GM18868 (cell line): ENCODE measurements around the gene NUP62.
"Not testable (repeated sequence)": the region's sequence is repeated elsewhere in the genome, so short reads cannot be mapped to it uniquely, and the experiment has no call there.

ENCODE experiments used
- ATAC-seq: cut with Tn5 transposase; IDR thresholded peaks from one replicate; pipeline ENCODE4 v1.9.1; 2021; ENCODE audit warnings: mild to moderate bottlenecking, moderate library complexity; ENCODE audit not compliant: unreplicated experiment

NUP62 gene

DNA sequence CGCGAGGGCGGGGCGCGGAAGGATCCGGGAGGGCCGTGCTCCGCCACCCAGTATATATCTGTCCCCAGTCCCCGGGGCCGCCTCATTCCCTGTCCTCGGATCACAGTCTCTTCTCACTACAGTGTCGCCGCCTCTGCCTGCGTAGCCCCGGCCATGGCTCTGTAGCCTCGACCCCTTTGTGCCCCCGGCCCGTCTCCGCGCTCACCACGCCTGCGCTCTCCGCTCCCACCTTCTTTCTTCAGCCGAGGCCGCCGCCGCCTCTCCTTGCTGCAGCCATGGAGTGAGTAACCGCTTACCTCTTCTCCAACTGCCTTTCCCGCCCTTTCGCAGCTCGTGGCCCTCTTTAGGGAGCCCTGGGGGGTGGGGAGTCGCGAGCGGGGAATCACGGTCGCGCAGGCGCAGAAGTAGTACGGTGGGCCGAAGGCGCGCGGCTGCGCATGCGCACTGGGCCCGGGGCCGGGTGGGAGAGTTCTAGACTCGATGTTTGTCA is at the start of gene NUP62, which contains the start of gene ATF5:
Gene NUP62, minus strand, starts transcription at position 384 of the 490 bp plus-strand sequence. CDS start 19,697 bp downstream, outside the sequence.
Gene ATF5, plus strand, starts transcription at position 85 of the 490 bp plus-strand sequence. CDS start 1,646 bp downstream, outside the sequence.
- peak; percentile 48 for ATAC-seq

GRCh38 chr19:49978324-49978723 is 49.0 kb upstream of the NUP62 start:
- ATAC-seq, result no peak

DNA sequence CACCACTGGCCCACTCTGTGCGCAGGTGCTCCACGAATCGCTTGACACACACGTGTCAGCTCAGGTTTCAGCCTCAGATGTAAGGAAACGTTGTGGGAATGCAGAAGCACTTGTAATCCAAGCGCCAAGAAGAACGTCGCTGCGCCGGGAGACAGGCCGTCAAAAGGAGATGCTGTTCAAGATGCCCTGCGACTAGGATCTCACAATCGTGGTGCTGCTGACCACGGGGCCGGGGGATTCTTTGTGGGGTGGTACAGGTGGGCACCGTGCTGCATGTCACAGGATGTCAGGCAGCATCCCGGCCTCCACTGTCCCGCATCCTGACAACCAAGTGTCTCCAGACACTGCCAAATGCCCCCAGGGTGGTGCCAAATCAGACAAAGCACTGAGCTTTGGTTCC is 48.6 kb upstream of the NUP62 start:
- no peak for ATAC-seq

DNA sequence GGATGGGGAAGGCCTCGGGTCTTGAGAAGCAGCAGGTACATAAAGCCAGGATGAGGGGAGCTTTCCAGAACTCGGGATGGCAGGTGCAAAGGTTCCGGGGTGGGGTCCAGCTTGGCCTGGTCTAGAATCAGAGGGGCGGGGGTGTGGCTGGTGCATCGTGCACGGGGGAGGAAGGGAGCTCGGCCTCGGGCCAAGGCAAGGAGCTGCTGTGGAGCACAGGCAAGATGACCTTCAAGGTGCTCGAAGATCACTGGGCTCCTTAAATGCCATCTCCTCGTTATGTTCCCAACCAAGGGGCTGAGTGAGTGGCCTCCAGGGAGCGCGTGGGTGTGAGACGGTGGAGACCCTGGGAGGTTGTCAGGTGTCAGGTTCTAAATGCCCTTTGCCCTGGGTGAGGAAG is 47.8 kb upstream of the NUP62 start:
- ATAC-seq, result no peak

DNA sequence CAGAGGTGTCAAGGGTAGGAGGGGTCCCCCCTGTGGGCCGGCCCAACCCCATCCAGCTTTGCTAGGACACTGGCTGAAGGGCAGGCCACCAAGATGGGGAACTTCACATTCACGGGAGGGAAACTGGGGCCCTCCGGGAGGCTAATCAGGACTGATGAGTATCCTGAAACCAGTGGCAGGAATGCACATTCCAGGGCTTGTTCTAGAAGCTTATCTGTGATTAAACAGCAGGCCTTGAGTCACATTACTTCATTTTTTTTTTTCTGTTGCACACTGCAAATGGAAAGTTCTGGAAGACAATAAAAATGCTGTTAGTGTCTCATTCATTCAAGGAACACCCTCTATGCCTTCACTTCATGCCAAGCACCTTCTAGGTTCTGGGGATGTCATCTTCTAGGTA is 47.2 kb upstream of the NUP62 start:
- ATAC-seq, result no peak

- no peak for ATAC-seq
Observed at GRCh38 chr19:49975051-49975450, 45.7 kb upstream of the NUP62 start.

GRCh38 chr19:49973987-49974386 is 44.7 kb upstream of the NUP62 start:
- no peak for ATAC-seq

DNA sequence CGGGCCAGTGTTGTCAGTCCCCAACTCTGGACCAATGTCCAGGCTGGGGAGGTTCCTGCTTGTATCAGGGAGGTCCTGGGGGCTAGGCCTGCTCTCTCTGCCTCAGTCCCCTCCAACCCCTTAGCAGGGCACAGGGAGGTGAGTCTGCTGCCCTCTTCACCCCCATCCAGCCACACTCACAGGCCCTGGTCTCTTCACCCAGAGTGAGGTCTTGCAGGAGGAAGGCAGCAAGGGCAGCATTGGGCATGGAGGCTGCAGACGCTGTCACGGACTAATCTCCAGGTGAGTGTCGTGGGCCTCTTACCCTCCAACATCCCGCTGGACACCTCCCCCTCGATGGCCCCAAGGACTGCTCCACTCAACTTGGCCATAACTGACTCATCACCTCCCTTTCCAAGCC is 43.5 kb upstream of the NUP62 start:
- no peak for ATAC-seq

DNA sequence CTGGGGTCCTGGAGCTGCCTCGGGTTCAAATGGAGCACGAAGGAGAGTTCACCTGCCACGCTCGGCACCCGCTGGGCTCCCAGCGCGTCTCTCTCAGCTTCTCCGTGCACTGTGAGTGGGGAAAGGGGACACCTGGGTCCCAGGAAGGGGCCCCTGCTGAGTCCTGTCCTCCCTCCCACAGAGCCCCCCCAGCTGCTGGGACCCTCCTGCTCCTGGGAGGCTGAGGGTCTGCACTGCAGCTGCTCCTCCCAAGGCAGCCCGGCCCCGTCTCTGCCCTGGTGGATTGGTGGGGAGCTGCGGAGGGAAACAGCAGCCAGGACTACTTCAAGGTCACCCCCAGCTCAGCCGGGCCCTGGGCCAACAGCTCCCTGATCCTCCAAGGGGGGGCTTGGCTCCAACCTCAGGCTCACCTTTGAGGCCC is 42.7 kb upstream of the NUP62 start:
- no peak for ATAC-seq

- not testable (repeated sequence) for ATAC-seq
Observed at GRCh38 chr19:49969355-49969754, 40.1 kb upstream of the NUP62 start.

DNA sequence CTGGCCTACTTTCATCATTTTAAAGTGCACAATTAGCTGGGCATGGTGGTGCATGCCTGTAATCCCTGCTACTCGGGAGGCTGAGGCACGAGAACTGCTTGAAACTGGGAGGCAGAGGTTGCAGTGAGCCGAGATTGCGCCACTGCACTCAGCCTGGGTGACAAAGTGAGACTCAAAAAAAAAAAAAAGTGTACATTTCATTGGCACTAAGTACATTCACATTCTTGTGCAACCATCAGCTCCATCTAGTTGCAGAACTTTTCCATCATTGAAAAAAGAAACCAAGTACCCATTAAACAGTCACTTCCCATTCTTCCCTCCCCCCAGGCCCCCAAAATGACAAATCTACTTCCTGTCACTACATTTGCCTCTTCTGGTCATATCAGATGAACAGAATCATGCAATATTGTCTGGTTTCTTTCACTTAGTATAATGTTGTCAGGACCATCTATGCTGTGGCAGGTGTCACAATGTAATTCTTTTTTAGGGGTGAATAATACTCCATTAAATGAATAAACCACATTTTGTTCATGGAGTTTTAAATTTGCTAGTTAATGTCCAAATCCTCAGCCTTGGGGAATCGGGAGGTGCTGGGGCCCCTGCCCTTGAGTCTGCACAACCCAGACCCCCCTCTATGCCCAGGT is 39.1 kb upstream of the NUP62 start:
- ATAC-seq, result no peak

DNA sequence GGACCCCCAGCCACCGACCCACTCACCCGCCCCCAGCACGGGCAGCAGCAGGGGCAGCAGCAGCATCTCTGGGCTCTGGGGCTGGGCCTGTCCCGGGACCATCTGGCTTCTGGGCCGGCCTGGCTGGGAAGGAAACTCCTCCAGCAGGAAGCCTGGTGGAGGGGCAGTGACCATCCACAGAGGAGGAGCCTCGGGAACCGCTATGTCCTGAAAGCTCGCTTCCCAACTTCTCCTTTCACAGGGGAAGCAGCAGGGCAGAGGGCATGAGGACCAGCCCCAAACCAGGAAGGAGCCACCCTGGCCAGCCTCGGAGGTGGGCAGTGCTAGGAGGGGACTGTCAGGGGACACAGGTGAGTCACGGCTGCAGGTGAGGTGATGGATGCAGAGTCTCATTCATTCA is 31.7 kb upstream of the NUP62 start, which contains the start of gene SIGLEC11:
Gene SIGLEC11, minus strand, starts transcription at position 193 of the 400 bp plus-strand sequence. Its CDS starts 91 bp downstream, at position 102.
- ATAC-seq, result not testable (repeated sequence)

DNA sequence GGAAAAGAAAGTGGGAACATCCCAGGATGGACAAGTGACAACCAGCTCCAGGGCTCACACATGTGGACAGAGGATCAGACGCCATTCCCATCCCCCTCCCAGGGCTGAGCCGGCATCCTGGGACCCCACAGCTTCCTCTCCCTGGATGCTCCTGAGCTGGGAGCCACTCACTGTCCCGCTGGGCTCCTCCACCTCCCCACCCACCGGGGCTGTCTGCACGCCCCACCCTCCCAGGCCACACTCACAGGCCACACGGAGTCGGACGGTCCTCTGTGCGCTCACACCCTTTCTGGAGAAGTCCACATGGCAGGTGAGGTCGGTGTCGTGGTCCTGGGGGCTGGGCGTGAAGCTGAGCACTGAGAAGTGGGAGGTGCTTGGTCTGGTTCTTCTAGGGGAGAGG is 30.6 kb upstream of the NUP62 start:
- not testable (repeated sequence) for ATAC-seq

DNA sequence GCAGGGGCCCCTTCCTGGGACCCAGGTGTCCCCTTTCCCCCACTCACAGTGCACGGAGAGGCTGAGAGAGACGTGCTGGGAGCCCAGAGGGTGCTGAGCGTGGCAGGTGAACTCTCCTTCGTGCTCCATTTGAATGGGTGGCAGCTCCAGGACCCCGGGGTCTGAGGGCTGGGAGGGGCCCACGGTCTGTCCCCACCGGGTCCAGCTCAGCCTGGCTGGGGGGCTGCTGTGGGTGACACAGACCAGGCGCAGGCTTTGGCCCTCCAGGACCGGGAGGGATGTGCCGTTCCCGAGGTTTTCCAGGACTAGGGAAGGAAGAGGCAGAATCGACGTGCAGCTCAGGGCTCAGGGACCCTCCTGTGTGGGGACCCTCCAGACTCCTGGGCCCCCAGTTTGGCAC is 29.3 kb upstream of the NUP62 start:
- not testable (repeated sequence) for ATAC-seq

DNA sequence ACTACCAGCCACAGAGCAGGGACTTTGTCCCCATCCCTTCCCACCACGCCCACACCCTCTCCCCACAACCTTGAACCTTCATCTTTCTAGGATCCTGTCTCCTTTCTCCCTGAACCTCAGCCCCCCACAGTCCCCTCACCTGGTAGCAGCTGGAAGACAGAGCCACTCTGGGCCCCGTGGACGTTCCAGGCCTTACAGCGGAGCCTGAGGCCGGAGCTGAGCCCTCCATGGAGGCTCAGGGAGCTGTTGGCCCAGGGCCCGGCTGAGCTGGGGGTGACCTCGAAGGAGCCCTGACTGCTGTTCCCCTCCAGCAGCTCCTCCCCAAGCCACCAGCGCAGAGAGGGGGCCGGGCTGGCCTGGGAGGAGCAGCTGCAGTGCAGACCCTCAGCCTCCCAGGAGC is 28.8 kb upstream of the NUP62 start:
- ATAC-seq, result not testable (repeated sequence)

- no peak for ATAC-seq
Observed at GRCh38 chr19:49957262-49957915, 28.1 kb upstream of the NUP62 start.

DNA sequence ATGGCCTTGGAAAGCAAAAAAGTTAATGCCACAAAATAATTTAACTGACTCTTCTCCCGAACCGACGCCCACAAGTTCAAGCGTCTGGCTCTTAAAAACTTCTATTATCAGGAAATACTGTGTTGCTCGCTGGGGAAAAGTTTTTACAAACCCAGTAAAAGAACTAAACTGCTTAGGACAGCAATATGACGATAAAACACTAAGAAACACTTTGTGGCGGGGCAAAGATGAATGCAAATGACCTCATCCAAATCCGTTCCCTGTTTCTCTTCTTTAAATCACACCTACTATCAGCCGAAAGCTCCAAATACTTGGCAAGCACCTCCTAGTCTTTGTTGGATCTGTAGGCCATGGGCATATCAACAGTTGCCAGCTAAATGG is 26.8 kb upstream of the NUP62 start:
- ATAC-seq, result no peak

- no peak for ATAC-seq
Observed at GRCh38 chr19:49954933-49955332, 25.6 kb upstream of the NUP62 start.

GRCh38 chr19:49954092-49954829 is 25.0 kb upstream of the NUP62 start:
- ATAC-seq, result no peak

GRCh38 chr19:49953416-49953815 is 24.1 kb upstream of the NUP62 start:
- no peak for ATAC-seq

GRCh38 chr19:49952906-49953305 is 23.6 kb upstream of the NUP62 start:
- no peak for ATAC-seq

- ATAC-seq, result no peak
Observed at GRCh38 chr19:49952479-49952836, 23.2 kb upstream of the NUP62 start.
